Chondrocyte (in vitro differentiated cells): Measurements from ENCODE around the gene AP3M1. TPM values are rescaled to one million over a fixed set of nuclear protein-coding genes. Genes with fewer than 3 reads are reported as not detected.
A peak's percentile ranks its signal among the peaks of the same experiment; 100 is the strongest.

Experiments
- DNase-seq: peaks from one replicate; pipeline ENCODE4 v3.0.0; 2021; ENCODE audit warnings: mixed read lengths, low spot score
- H3K27ac Mint-ChIP-seq: one replicate; pipeline ENCODE4 v1.8.0; 2021; ENCODE audit warnings: mild to moderate bottlenecking, moderate library complexity, mixed read lengths; ENCODE audit not compliant: unreplicated experiment
- H3K27me3 Mint-ChIP-seq: 2 replicates; pipeline ENCODE4 v1.8.0; 2021; ENCODE audit warnings: low read depth, mixed read lengths
- H3K36me3 Mint-ChIP-seq: 2 replicates; pipeline ENCODE4 v1.8.0; 2021; ENCODE audit warnings: low read depth, mixed read lengths
- H3K4me1 Mint-ChIP-seq: 2 replicates; pipeline ENCODE4 v1.8.0; 2021; ENCODE audit warnings: low read depth, mild to moderate bottlenecking, mixed read lengths
- H3K4me3 Mint-ChIP-seq: one replicate; pipeline ENCODE4 v1.8.0; 2021; ENCODE audit warnings: mild to moderate bottlenecking, moderate library complexity, mixed read lengths; ENCODE audit not compliant: unreplicated experiment
- H3K9me3 Mint-ChIP-seq: 2 replicates; pipeline ENCODE4 v1.8.0; 2021; ENCODE audit warnings: low read depth, mixed read lengths
- total RNA-seq: library from RNA; stranded (reverse); gene quantifications from 3 replicates; pipeline ENCODE4 v1.2.1, GENCODE V29; 2021
- TF ChIP-seq, protein P1 (sequence below): fragments of 200-600 bp; sonication (generic); IDR thresholded peaks from 2 replicates; pipeline ENCODE4 v1.5.0; 2021; ENCODE audit warnings: antibody characterized with exemption, mild to moderate bottlenecking, moderate library complexity

The AP3M1 gene
- total RNA-seq, 1 donor from 2014 or later = 31.2 TPM

DNA sequence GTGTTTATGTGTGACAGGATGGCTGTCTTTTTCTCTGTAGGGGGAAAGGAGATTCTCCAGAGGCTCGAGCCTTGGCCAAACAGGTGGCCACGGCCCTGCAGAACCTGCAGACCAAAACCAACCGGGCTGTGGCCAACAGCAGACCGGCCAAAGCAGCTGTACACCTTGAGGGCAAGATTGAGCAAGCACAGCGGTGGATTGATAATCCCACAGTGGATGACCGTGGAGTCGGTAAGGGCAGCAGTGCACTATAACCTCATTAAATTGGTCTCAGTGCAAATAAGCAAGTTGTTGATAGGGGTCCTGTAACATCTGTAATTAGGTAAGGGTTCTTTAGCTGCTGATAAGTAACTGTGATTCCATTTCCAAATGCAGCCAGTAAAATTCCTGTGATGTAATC is 56.4 kb downstream of the AP3M1 start:
- Mint-ChIP-seq H3K36me3 (peaks cover 54% of the 10 kb centered on the region), H3K4me3 (no peak overlapping the region), H3K27ac (peak overlapping the region; percentile 32), H3K27me3 (no peaks in the 10 kb centered on the region), H3K4me1 (peaks cover 5% of the 10 kb centered on the region), H3K9me3 (no peaks in the 10 kb centered on the region)
- TF ChIP-seq, protein P1, sequence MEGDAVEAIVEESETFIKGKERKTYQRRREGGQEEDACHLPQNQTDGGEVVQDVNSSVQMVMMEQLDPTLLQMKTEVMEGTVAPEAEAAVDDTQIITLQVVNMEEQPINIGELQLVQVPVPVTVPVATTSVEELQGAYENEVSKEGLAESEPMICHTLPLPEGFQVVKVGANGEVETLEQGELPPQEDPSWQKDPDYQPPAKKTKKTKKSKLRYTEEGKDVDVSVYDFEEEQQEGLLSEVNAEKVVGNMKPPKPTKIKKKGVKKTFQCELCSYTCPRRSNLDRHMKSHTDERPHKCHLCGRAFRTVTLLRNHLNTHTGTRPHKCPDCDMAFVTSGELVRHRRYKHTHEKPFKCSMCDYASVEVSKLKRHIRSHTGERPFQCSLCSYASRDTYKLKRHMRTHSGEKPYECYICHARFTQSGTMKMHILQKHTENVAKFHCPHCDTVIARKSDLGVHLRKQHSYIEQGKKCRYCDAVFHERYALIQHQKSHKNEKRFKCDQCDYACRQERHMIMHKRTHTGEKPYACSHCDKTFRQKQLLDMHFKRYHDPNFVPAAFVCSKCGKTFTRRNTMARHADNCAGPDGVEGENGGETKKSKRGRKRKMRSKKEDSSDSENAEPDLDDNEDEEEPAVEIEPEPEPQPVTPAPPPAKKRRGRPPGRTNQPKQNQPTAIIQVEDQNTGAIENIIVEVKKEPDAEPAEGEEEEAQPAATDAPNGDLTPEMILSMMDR = no peak
- DNase-seq = no peak

DNA sequence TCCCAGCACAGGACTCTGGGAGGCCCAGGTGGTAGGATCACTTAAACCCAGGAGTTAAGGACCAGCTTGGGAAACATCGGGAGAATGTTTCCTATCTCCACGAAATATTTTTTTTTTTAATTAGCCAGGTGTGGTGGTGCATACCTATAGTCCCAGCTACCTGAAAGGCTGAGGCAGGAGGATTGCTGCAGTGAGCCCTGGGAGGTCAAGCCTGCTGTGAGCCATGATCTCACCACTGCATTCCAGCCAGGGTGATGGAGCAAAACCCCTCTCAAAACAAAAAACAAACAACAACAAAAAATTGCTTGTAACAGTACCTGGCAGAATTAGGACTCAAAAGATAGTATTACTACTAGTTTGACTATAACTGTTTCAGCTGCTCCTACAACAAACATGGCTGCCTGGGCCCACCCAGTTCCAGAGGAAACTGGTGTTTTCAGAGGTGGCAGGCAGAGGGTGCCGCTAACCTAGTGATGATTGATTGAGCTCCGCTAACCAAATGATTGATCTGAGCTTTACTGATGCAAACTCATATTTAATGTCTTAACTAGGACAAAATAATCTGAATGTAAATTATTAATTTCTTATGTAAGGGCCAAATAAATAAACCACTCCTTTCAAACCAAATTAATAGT is 57.0 kb downstream of the AP3M1 start:
- no peaks in the 10 kb centered on the region for H3K9me3 Mint-ChIP-seq
- peaks cover 9% of the 10 kb centered on the region for H3K4me1 Mint-ChIP-seq
- H3K27me3 Mint-ChIP-seq = no peaks in the 10 kb centered on the region
- peaks cover 52% of the 10 kb centered on the region for H3K36me3 Mint-ChIP-seq
- peak overlapping the region; percentile 59 for H3K27ac Mint-ChIP-seq
- DNase-seq = no peak
- H3K4me3 Mint-ChIP-seq = no peak overlapping the region
- TF ChIP-seq, protein P1 = no peak

DNA sequence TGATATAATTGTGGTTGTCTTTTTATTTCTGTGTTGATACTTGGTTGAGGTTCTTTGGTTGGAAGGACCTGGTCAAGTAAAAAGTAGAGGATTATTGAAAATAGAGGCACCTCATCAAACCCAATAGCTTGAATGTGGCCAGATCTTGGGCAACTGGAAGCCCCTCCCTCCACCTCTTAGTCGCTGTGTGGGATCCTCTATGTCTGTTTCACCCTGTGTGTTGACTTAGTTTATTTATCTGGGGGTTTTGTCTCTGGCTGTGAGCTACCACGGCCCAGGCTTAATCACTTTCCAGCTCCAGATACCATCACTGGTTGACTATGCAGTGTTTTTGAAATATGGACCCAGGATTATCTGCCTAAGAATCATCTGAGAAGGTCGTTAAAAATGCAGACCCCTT is 58.3 kb downstream of the AP3M1 start:
- peaks cover 9% of the 10 kb centered on the region for H3K4me1 Mint-ChIP-seq
- H3K9me3 Mint-ChIP-seq = no peaks in the 10 kb centered on the region
- H3K36me3 Mint-ChIP-seq = peaks cover 46% of the 10 kb centered on the region
- H3K4me3 Mint-ChIP-seq = no peak overlapping the region
- no peak overlapping the region for H3K27ac Mint-ChIP-seq
- no peak for DNase-seq
- TF ChIP-seq, protein P1 = no peak
- no peaks in the 10 kb centered on the region for H3K27me3 Mint-ChIP-seq

DNA sequence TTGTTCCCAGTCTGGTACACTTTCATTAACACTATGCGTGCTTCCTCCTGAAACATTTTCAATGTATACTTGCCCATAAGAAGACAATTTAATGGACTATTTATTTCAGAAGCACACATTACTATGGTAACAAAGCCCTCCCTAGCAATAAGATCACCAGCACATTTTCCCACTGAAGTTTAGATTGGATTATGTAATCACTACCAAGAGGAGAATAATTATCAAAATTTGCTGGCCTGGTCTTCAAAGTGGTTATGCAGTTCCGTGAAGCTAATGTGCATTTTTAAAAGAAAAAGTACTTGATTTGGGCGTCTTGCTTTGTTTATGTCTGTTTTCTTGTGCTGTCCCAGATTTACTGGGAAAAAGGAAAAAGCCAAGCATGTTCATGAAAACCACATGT is 61.9 kb downstream of the AP3M1 start:
- H3K4me1 Mint-ChIP-seq = peaks cover 14% of the 10 kb centered on the region
- H3K36me3 Mint-ChIP-seq = peaks cover 31% of the 10 kb centered on the region
- H3K4me3 Mint-ChIP-seq = no peak overlapping the region
- no peak for DNase-seq
- no peaks in the 10 kb centered on the region for H3K27me3 Mint-ChIP-seq
- H3K9me3 Mint-ChIP-seq = no peaks in the 10 kb centered on the region
- TF ChIP-seq, protein P1 = no peak
- peak overlapping the region; percentile 19 for H3K27ac Mint-ChIP-seq

DNA sequence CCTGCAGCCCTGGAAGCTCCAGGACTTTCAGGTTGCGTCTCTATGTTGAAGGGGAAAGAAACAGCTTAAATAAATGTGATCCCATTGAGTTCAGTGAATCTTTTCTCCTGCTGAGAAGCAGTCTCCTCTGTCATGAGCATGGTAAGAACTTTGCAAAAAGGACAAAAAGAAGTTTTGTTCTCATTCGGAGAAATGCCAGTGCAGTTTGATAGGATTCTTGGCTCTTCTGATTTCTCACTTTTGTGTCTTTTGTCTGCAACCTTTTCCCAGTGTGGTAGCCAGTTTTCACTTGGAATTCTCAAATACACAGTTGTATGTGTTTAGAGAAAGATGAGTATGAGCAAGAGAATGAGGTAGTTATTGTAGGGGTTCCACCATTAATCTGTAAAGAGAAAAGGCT is 64.3 kb downstream of the AP3M1 start:
- H3K27ac Mint-ChIP-seq = peak overlapping the region; percentile 13
- TF ChIP-seq, protein P1 = no peak

More for the DNA sequence above, 64.3 kb downstream of the AP3M1 start:
- Mint-ChIP-seq H3K36me3 (peaks cover 35% of the 10 kb centered on the region), H3K27me3 (no peaks in the 10 kb centered on the region), H3K4me1 (peaks cover 25% of the 10 kb centered on the region), H3K4me3 (no peak overlapping the region), H3K9me3 (no peaks in the 10 kb centered on the region)
- DNase-seq = no peak
